NCI-H524 treated with DMSO at 0.1 percent for 48 hours (cell line): ENCODE measurements around the gene IDUA.
"Not testable (repeated sequence)": the region's sequence is repeated elsewhere in the genome, so short reads cannot be mapped to it uniquely, and the experiment has no call there.

Experiments
- DNase-seq: peaks from one replicate; lab custom pipeline; 2025; lab: John Stamatoyannopoulos, UW

IDUA gene

GRCh38 chr4:967113-968104 is 19.4 kb upstream of the IDUA start:
- DNase-seq = no peak

GRCh38 chr4:968221-968620 is 18.6 kb upstream of the IDUA start:
- DNase-seq = no peak

DNA sequence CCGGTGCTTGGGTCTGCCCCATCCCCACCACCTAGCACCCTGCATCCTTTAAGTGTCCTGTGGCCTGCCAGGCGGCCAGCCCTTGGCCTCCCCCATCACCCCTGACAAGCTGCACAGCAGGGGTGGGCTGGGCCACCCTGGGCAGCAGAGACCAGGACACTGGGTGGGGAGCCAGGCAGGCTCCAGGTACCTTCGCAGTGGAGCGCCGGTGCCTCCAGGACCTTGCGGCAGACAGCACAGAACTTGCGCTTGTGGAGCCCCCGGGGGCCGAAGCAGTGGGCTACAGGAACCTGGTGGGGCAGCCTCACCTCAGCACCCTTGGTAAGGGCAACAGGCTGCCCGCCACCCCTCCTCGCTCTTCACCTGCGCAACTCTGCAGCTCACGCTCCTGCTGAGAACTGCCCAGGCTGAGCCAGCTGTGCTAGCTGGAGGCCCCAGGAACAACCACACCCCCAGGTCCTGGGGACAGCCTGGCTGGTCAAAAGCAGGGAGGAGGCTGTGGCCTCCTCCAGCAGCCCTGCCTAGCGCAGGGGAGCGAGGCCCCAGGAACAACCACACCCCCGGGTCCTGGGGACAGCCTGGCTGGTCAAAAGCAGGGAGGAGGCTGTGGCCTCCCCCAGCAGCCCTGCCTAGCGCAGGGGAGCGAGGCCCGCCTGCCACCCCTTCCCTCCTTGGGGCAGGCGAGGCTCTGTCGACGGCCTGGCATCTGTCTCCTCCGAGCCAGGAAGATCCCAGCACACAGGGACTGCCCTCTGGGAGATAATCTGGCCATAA is 18.0 kb upstream of the IDUA start:
- no peak for DNase-seq

GRCh38 chr4:970046-970745 is 16.6 kb upstream of the IDUA start:
- no peak for DNase-seq

DNA sequence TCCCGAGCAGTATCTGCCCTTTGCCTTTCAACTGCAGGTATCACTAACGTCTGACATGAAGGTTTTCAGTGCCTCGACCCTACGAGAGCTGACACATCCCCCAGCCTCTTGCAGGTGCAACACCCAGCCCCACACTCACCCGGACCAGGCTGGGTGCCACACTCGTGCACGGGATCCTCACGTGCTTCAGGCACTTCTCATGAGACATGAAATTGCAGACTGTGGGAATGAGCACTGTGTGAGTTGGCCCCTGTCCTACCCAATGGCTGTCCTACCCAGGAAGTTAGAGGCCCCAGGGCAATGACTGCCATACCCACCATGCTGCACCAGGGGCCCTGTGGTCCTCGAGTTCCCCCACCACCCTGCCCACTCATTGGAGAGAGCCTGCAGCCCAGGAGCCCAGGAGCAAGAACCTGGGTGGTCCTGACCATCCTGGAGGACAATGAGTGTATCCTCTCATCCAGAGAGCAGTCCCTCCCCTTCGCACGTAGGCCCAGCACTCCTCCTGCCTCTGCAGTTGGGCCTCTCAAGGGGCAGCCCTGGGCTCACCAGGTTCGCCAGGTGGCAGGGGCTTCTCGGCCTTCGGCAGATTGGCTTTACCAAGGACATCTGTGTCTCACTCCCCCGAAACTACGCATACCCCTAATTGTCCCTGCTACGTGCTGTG is 15.9 kb upstream of the IDUA start:
- no peak for DNase-seq

- no peak for DNase-seq
These were observed 15.0 kb upstream of the IDUA start for GRCh38 chr4:971666-972500.

GRCh38 chr4:972651-973424 is 14.0 kb upstream of the IDUA start:
- no peak for DNase-seq

GRCh38 chr4:973431-974397 is 13.1 kb upstream of the IDUA start, which contains the start of gene DGKQ:
TSS of gene DGKQ (minus strand) at chr4:973569. CDS start at chr4:973482, 87 bp downstream.
- no peak for DNase-seq

DNA sequence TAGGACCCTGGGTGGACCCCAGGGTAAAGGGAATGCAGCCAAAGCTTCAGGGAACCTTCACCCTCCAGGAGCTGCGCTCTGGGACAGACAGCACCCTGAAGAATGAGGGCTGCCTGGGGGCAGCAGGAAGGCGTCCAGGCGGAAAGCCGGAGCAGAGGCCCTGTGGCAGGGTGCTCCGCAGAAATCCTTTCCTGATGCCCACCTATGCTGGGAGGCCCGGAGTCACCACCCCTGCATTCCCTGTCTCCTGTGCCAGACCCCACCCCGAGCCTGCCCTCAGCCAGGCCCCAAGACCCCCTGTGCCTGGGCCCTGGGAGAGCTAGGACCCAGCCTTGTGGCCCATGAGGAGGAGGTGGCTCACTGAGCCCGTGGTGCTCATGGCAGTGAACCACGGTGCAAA is 12.2 kb upstream of the IDUA start:
- no peak for DNase-seq

GRCh38 chr4:976016-976415 is 10.8 kb upstream of the IDUA start:
- DNase-seq = not testable (repeated sequence)

DNA sequence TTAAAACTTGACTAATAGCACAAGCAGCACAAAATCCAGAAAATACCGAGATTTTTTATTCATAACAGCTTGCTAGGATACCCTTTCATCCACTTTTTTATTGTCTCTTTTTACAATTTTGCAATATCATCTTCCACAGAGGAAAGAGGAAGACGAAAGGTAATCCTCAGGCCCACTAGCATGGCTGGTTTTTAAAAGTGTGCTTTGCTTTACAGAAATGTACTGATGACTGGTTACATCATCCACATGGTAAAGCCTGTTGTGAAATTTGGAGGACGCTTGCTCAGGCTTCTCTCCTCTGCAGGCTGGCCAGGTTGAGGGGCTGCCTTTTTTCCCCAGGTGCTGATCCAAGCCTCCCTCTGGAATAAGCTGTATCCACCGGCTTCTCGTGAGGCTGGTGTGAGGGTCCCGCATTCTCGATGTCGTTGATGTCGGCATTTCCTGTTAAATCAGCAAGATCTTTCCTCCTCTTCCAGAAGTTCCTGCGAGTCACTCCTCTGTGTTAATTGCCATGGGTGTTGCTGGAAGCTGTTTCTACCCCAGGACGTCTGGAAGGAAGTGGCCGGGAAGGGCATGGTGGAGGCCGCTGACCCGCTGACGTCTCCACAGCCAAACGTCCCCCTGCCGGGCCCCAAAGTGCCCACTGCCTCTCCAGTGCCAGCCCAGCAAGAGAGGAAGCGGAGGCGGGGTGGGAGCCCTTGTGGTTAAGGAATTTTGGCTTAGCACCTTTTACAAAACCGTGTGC is 7.7 kb upstream of the IDUA start:
- DNase-seq = no peak

GRCh38 chr4:982291-982690 is 4.6 kb upstream of the IDUA start:
- no peak for DNase-seq

GRCh38 chr4:982814-983213 is 4.0 kb upstream of the IDUA start:
- no peak for DNase-seq

DNA sequence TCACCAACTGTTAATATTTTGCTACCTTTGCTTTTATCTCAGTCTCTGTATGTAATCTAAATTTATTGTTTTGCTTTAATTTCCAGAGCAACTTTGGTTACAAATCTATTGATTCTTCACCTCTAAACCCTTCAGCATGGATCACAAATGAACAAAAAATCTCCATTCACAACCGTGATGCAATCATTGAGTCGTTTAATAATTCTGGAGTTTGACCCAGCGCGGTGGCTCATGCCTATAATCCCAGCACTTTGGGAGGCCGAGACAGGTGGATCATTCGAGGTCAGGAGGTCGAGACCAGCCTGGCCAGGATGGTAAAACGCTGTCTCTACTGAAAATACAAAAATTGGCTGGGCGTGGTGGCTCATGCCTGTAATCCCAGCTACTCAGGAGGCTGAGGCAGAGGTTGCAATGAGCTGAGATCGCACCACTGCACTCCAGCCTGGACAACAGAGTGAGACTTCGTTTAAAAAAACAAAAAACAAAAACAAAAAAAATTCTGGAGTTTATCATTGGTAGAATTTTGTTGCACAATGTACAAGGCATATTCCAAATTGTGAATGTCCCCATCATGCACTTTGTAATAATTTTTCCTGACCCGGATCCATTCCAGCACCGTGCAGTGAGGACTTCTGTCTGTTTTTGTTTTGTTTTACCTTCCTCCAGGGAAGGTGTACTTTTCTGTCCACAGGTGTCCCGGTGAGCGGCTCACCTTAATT is 2.3 kb upstream of the IDUA start:
- DNase-seq = no peak

GRCh38 chr4:985123-985830 is 1.6 kb upstream of the IDUA start:
- DNase-seq = no peak

DNA sequence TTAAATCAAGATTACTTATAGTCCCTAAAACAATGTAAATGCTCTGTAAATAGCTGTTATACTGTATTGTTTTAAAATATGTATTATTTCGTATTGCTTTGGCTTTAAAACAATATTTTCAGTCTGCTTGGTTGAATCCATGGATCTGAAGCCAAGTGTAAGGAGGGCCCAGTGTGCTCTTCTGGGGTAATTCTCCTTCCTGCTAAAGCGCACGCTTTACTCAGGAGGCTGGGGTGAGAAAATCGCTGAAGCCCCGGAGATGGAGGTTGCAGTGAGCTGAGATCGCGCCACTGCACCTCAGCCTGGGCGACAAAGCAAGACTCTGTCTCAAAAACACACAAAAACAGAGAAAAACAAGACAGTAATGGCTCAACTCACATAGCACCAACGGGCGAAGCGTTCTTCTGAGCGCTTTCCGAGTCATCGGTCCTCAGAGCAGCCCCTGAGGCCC is 391 bp upstream of the IDUA start:
- no peak for DNase-seq
